GM12878 (cell line): Measurements from ENCODE around the gene SYCP2. TPM values are rescaled to one million over a fixed set of nuclear protein-coding genes. Genes with fewer than 3 reads are reported as not detected.

Experiments used
- ATAC-seq: fragments of 200-7000 bp; cut with Tn5 transposase; 3 replicates; pipeline ENCODE4 v1.9.1; 2020; ENCODE audit warnings: mild to moderate bottlenecking, moderate library complexity
- BruUV-seq: library from RNA; stranded (reverse); fragments of 400-500 nt; replicated peaks from 2 replicates; lab custom pipeline; 2021; lab: Mats Ljungman, UMichigan
- CTCF ChIA-PET: fragments of 300-600 bp; sonication (Branson Sonifier 250); formaldehyde crosslinking; extraction: SDS; loops from one replicate; lab custom pipeline; 2021; ENCODE audit warnings: inconsistent platforms; lab: Yijun Ruan, JAX
- POLR2A ChIA-PET: fragments of 350-600 bp; formaldehyde crosslinking; extraction: SDS; loops from one replicate; lab custom pipeline; 2021; ENCODE audit warnings: inconsistent platforms; lab: Charles Lee
- RAD21 ChIA-PET: fragments of 300-600 bp; sonication (Branson Sonifier 250); formaldehyde crosslinking; loops from one replicate; lab custom pipeline; 2023; ENCODE audit warnings: antibody characterized with exemption; ENCODE audit not compliant: unreplicated experiment; lab: Charles Lee
- SMC1A ChIA-PET: fragments of 300-600 bp; sonication (Branson Sonifier 250); formaldehyde crosslinking; loops from one replicate; lab custom pipeline; 2023; ENCODE audit not compliant: unreplicated experiment, uncharacterized antibody; lab: Charles Lee
- DNase-seq: peaks from one replicate; pipeline ENCODE4 v3.0.0-alpha.2; 2011; ENCODE audit warnings: low read depth, low spot score
- FAIRE-seq: peaks from 3 replicates; lab custom pipeline; 2011; peaks lifted over from hg19 to GRCh38; lab: Jason Lieb, UNC
- H2AFZ ChIP-seq: 2 replicates; pipeline ENCODE4 v1.6.0; 2011; ENCODE audit warnings: low read depth, low read length, control low read depth; ENCODE audit not compliant: control insufficient read depth
- H3K27ac ChIP-seq: 2 replicates; pipeline ENCODE4 v1.5.1; 2011; ENCODE audit warnings: control low read depth; ENCODE audit not compliant: control insufficient read depth, insufficient read depth
- H3K27me3 ChIP-seq, 2 experiments: replicated peaks in 1 of 2; 2 replicates each; pipeline versions ENCODE4 v1.6.0 to v1.6.1; 2011; ENCODE audit warnings: low read length in 1 of 2; ENCODE audit not compliant: control insufficient read depth in 2 of 2, insufficient read depth in 2 of 2
- H3K36me3 ChIP-seq, 2 experiments: 2 replicates each; pipeline ENCODE4 v1.5.1; 2011; ENCODE audit warnings: low read length in 1 of 2; ENCODE audit not compliant: control insufficient read depth in 2 of 2, insufficient read depth in 2 of 2
- H3K4me1 ChIP-seq: 2 replicates; pipeline ENCODE4 v1.6.1; 2011; ENCODE audit warnings: mild to moderate bottlenecking, low read length, moderate library complexity, mixed read lengths; ENCODE audit not compliant: control insufficient read depth, insufficient read depth
- H3K4me2 ChIP-seq: 2 replicates; pipeline ENCODE4 v1.6.0; 2011; ENCODE audit warnings: control low read depth; ENCODE audit not compliant: control insufficient read depth, insufficient read depth
- H3K4me3 ChIP-seq: fragments of 200-600 bp; sonication (generic); 2 replicates; pipeline ENCODE4 v1.5.1; 2016
- H3K79me2 ChIP-seq: 2 replicates; pipeline ENCODE4 v1.6.0; 2011; ENCODE audit warnings: low read length; ENCODE audit not compliant: control insufficient read depth, insufficient read depth
- H3K9ac ChIP-seq: 2 replicates; pipeline ENCODE4 v1.8.0; 2011; ENCODE audit warnings: low read length, control low read depth, mixed read lengths; ENCODE audit not compliant: control insufficient read depth, insufficient read depth
- H3K9me3 ChIP-seq: replicated peaks from 3 replicates; pipeline ENCODE4 v1.5.1; 2011; ENCODE audit warnings: mild to moderate bottlenecking, low read length; ENCODE audit not compliant: control insufficient read depth, insufficient read depth
- H4K20me1 ChIP-seq: 2 replicates; pipeline ENCODE4 v1.6.0; 2011; ENCODE audit not compliant: control insufficient read depth, insufficient read depth
- BCL11A ChIP-seq: IDR thresholded peaks from 2 replicates; pipeline ENCODE4 v1.6.1; 2011; ENCODE audit warnings: low read depth, low read length
- BRCA1 ChIP-seq: IDR thresholded peaks from 2 replicates; pipeline ENCODE4 v1.6.1; 2011; ENCODE audit warnings: low read depth, low read length, improper control_type of control experiment
- FOS ChIP-seq: IDR thresholded peaks from 3 replicates; pipeline ENCODE4 v1.6.1; 2011; ENCODE audit warnings: borderline replicate concordance; ENCODE audit not compliant: insufficient read length; ENCODE audit errors: extremely low read depth
- MEF2B ChIP-seq: fragments of 450-650 bp; IDR thresholded peaks from 2 replicates; pipeline ENCODE4 v1.6.1; 2018; ENCODE audit warnings: mild to moderate bottlenecking, moderate library complexity; ENCODE audit not compliant: partially characterized antibody, poor library complexity, severe bottlenecking
- NBN ChIP-seq: fragments of 450-650 bp; IDR thresholded peaks from 2 replicates; pipeline ENCODE4 v1.6.1; 2016
- NR2C1 ChIP-seq: fragments of 450-650 bp; IDR thresholded peaks from 2 replicates; pipeline ENCODE4 v1.6.1; 2017; ENCODE audit warnings: antibody characterized with exemption, mild to moderate bottlenecking, moderate library complexity
- NR2C2 ChIP-seq: IDR thresholded peaks from 2 replicates; pipeline ENCODE4 v1.6.1; 2011; ENCODE audit warnings: borderline replicate concordance, low read depth; ENCODE audit not compliant: control insufficient read depth, insufficient read length
- RCOR1 ChIP-seq: conservative IDR thresholded peaks from 2 replicates; pipeline ENCODE4 v1.6.1; 2012; ENCODE audit warnings: low read depth, low read length, improper control_type of control experiment
- RELB ChIP-seq: fragments of 450-650 bp; IDR thresholded peaks from 2 replicates; pipeline ENCODE4 v1.6.1; 2017; ENCODE audit warnings: low read depth, mild to moderate bottlenecking, moderate library complexity
- SIX5 ChIP-seq: IDR thresholded peaks from 2 replicates; pipeline ENCODE4 v1.6.1; 2011; ENCODE audit warnings: mild to moderate bottlenecking, low read depth, low read length, moderate library complexity; ENCODE audit not compliant: severe bottlenecking
- SREBF1 ChIP-seq: IDR thresholded peaks from 2 replicates; pipeline ENCODE4 v1.6.1; 2012; ENCODE audit warnings: mild to moderate bottlenecking, low read length
- SRF ChIP-seq, 2 experiments: IDR thresholded peaks; 2 replicates each; pipeline ENCODE4 v1.6.1; 2011; ENCODE audit warnings: low read depth in 2 of 2, low read length in 2 of 2, mild to moderate bottlenecking in 1 of 2, moderate library complexity in 1 of 2
- TCF7 ChIP-seq: IDR thresholded peaks from 2 replicates; pipeline ENCODE4 v1.6.1; 2014; ENCODE audit warnings: antibody characterized with exemption, borderline replicate concordance
- WGBS: methylation state at CpG from one replicate; pipeline ENCODE4 v1.1.6; 2016; ENCODE audit warnings: low lambda C conversion rate; ENCODE audit not compliant: insufficient replicate concordance, insufficient coverage; ENCODE audit errors: missing lambda C conversion rate; 5-methylcytosine and 5-hydroxymethylcytosine counted together
- in situ Hi-C: fragments of 300-500 bp; cut with MboI; formaldehyde crosslinking; loops from 9 replicates; pipeline ENCODE4 v1.14.3; 2018; ENCODE audit warnings: mixed read lengths
- intact Hi-C: fragments of 100-400 bp; cut with micrococcal nuclease; formaldehyde crosslinking; loops from one replicate; pipeline ENCODE4 v1.14.2; 2022; ENCODE audit not compliant: unreplicated experiment
- polyA plus RNA-seq, 11 experiments: library from polyadenylated mRNA; depleted of rRNA in 4 of 11; unstranded in 6 of 11; stranded (reverse) in 5 of 11; fragments of >200 nt; fragmentation: Nextera tagmentation in 4 of 11; fragmentation: Illumina TruSeq in 1 of 11; extraction: Ambion mirVana in 4 of 11; extraction: Trizol in 1 of 11; gene quantifications; 1 replicate in 1 of 11; 2 replicates in 10 of 11; pipeline versions ENCODE4 v1.2.1 to v1.2.3, GENCODE V29; 2011 to 2016; ENCODE audit warnings: inconsistent platforms in 2 of 11, missing spikeins in 2 of 11, low read depth in 1 of 11
- total RNA-seq, 4 experiments: library from RNA; depleted of rRNA in 3 of 4; stranded (reverse); fragments of >200 nt in 3 of 4; fragmentation: Illumina TruSeq in 1 of 4; extraction: Trizol in 1 of 4; gene quantifications; 2 replicates each; pipeline versions ENCODE4 v1.2.1 to v1.2.3, GENCODE V29; 2013 to 2021
- TF ChIP-seq, protein P1 (sequence below): fragments of 450-650 bp; IDR thresholded peaks from 2 replicates; pipeline ENCODE4 v1.6.1; 2014; ENCODE audit warnings: mild to moderate bottlenecking
- TF ChIP-seq, protein P2 (sequence below): fragments of 150-350 bp; IDR thresholded peaks from 2 replicates; pipeline ENCODE4 v1.6.1; 2014; ENCODE audit warnings: mild to moderate bottlenecking, low read depth, low read length

SYCP2 gene
- total and polyA plus RNA-seq, 10 of the 15 experiments (the other 5 are each of a cell fraction or from before 2014, with no cell fraction given): 0.01 to 0.18 (median 0.09) TPM; not detected in 2

DNA sequence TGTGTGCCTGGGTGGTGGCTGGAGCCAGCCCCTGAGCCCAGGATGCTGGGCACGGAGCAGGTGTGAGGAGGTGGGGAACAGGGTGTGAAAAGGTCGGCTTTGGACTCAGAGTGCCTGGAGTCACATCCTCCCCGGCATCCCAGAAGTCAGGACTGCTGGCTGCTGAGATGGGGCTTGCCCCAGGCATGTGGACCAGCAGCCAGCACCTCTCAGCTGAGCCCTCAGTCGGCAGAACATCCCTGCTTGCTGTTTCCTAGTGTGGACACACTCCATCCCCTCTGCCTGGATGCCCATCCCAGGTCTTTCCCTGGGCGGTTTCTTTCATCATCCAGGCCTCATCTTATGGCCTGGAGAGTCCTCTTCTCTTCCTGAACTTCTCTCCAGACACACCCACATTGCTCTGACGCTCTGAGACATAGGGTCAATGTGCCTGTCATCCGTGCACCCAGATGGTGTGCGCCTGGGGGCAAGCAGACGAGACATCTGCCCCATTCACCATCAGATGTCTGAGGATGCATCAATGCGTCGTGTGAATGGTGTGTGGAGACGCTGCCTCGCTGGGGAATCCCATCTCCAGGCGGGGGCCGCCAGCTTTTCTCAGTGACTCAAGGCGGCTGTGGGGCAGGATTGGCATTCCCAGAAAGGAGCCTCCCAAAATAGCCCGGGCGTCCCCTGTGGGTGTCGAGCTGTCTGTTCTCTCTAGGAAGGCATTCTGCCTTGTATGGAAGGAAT lies 104.2 kb downstream of the SYCP2 start:
- 47% methylated on average over 17 of the region's 19 CpGs for WGBS
- H3K27ac ChIP-seq: no peak overlapping the region

More for the DNA sequence above, 104.2 kb downstream of the SYCP2 start:
- H3K36me3 ChIP-seq: no peaks in the 10 kb centered on the region
- H3K27me3 ChIP-seq: peaks cover 0 to 2% of the 10 kb centered on the region in 2 experiments; a peak in 2 of 4 replicates
- in situ Hi-C loops: no loop called here
- no peaks in the 10 kb centered on the region for H4K20me1 ChIP-seq
- peaks cover 11% of the 10 kb centered on the region for H3K4me1 ChIP-seq
- no peak overlapping the region for H3K4me2 ChIP-seq
- no peak for ATAC-seq
- no peak for DNase-seq
- TF ChIP-seq NR2C1: no peak
- no peak for TF ChIP-seq SREBF1
- no peak for TF ChIP-seq BCL11A
- no peak for TF ChIP-seq NBN
- no peak for TF ChIP-seq TCF7
- TF ChIP-seq SRF (IDR thresholded peaks at IDR 0.05; ENCODE audit: low read depth in 2 of 2, low read length in 2 of 2): no peak
- TF ChIP-seq MEF2B: no peak
- TF ChIP-seq NR2C2: no peak
- TF ChIP-seq, protein P1, sequence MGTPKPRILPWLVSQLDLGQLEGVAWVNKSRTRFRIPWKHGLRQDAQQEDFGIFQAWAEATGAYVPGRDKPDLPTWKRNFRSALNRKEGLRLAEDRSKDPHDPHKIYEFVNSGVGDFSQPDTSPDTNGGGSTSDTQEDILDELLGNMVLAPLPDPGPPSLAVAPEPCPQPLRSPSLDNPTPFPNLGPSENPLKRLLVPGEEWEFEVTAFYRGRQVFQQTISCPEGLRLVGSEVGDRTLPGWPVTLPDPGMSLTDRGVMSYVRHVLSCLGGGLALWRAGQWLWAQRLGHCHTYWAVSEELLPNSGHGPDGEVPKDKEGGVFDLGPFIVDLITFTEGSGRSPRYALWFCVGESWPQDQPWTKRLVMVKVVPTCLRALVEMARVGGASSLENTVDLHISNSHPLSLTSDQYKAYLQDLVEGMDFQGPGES: no peak
- no peak for TF ChIP-seq RCOR1
- no peak for TF ChIP-seq FOS
- TF ChIP-seq SIX5: no peak
- TF ChIP-seq, protein P2, sequence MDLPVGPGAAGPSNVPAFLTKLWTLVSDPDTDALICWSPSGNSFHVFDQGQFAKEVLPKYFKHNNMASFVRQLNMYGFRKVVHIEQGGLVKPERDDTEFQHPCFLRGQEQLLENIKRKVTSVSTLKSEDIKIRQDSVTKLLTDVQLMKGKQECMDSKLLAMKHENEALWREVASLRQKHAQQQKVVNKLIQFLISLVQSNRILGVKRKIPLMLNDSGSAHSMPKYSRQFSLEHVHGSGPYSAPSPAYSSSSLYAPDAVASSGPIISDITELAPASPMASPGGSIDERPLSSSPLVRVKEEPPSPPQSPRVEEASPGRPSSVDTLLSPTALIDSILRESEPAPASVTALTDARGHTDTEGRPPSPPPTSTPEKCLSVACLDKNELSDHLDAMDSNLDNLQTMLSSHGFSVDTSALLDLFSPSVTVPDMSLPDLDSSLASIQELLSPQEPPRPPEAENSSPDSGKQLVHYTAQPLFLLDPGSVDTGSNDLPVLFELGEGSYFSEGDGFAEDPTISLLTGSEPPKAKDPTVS: no peak
- no peak for TF ChIP-seq RELB
- TF ChIP-seq BRCA1: no peak
- TF ChIP-seq, all 136 proteins: peak for 0
- Histone ChIP-seq H3K4me3 (no peak overlapping the region), H3K79me2 (no peaks in the 10 kb centered on the region), H3K9ac (no peak overlapping the region), H3K9me3 (no peaks in the 10 kb centered on the region), H2AFZ (no peak overlapping the region)
- ChIA-PET RAD21 (no interaction called here), CTCF (interaction anchor here (1.1 kb wide), 1 partner anchor 19 kb away, joined by 3 read pairs; no protein-coding TSS in a partner anchor), SMC1A (no interaction called here), POLR2A (no interaction called here)
- no peak for FAIRE-seq
- BruUV-seq: no TSS peak
- intact Hi-C loops: no loop called here
